Neural progenitor cell (in vitro differentiated cells): ENCODE measurements around the gene RPAP3. TPM values are rescaled to one million over a fixed set of nuclear protein-coding genes. Genes with fewer than 3 reads are reported as not detected.
A peak's percentile ranks its signal among the peaks of the same experiment; 100 is the strongest.

Experiments used
- DNase-seq: peaks from one replicate; pipeline ENCODE4 v3.0.0-alpha.2; 2016; ENCODE audit warnings: low spot score
- H2AFZ ChIP-seq: fragments of 200-600 bp; sonication (generic); replicated peaks from 2 replicates; pipeline ENCODE4 v1.6.1; 2016; ENCODE audit warnings: antibody characterized with exemption
- H3F3A ChIP-seq: fragments of 200-600 bp; sonication (generic); 2 replicates; pipeline ENCODE4 v1.6.1; 2016; ENCODE audit warnings: antibody characterized with exemption, low read depth
- H3K27ac ChIP-seq: fragments of 200-600 bp; sonication (generic); 2 replicates; pipeline ENCODE4 v1.5.1; 2016; ENCODE audit warnings: mild to moderate bottlenecking
- H3K27me3 ChIP-seq: fragments of 200-600 bp; sonication (generic); 2 replicates; pipeline ENCODE4 v1.6.1; 2016; ENCODE audit warnings: mild to moderate bottlenecking, moderate library complexity
- H3K36me3 ChIP-seq: fragments of 200-600 bp; sonication (generic); 2 replicates; pipeline ENCODE4 v1.5.1; 2016
- H3K4me1 ChIP-seq: fragments of 200-600 bp; sonication (generic); 2 replicates; pipeline ENCODE4 v1.6.1; 2016; ENCODE audit warnings: mixed run types
- H3K4me2 ChIP-seq: fragments of 200-600 bp; sonication (generic); 2 replicates; pipeline ENCODE4 v1.6.1; 2016
- H3K4me3 ChIP-seq: fragments of 200-600 bp; sonication (generic); 2 replicates; pipeline ENCODE4 v1.5.1; 2016
- H3K79me2 ChIP-seq: fragments of 200-600 bp; sonication (generic); 2 replicates; pipeline ENCODE4 v1.6.1; 2016; ENCODE audit warnings: low read depth
- H3K9ac ChIP-seq: fragments of 200-600 bp; sonication (generic); 2 replicates; pipeline ENCODE4 v1.6.1; 2016
- H3K9me3 ChIP-seq: fragments of 200-600 bp; sonication (generic); 2 replicates; pipeline ENCODE4 v1.5.1; 2016; ENCODE audit warnings: low read depth
- H4K20me1 ChIP-seq: fragments of 200-600 bp; sonication (generic); 2 replicates; pipeline ENCODE4 v1.6.1; 2016; ENCODE audit warnings: low read depth
- H3K27ac Mint-ChIP-seq: 3 replicates; pipeline ENCODE4 v1.8.0; 2021; ENCODE audit warnings: mixed read lengths
- H3K27me3 Mint-ChIP-seq: 2 replicates; pipeline ENCODE4 v1.8.0; 2022; ENCODE audit warnings: low read depth, mild to moderate bottlenecking, inconsistent platforms, moderate library complexity, mixed read lengths; ENCODE audit not compliant: insufficient read depth
- H3K36me3 Mint-ChIP-seq: 3 replicates; pipeline ENCODE4 v1.8.0; 2021; ENCODE audit warnings: mixed read lengths
- H3K4me1 Mint-ChIP-seq: 3 replicates; pipeline ENCODE4 v1.8.0; 2021; ENCODE audit warnings: mixed read lengths
- H3K4me3 Mint-ChIP-seq: 3 replicates; pipeline ENCODE4 v1.8.0; 2021; ENCODE audit warnings: mild to moderate bottlenecking, moderate library complexity, mixed read lengths
- H3K9me3 Mint-ChIP-seq: 3 replicates; pipeline ENCODE4 v1.8.0; 2020; ENCODE audit warnings: mixed read lengths
- EZH2 ChIP-seq: fragments of 200-600 bp; sonication (generic); IDR thresholded peaks from 2 replicates; pipeline ENCODE4 v1.6.1; 2017; ENCODE audit warnings: antibody characterized with exemption, mild to moderate bottlenecking, moderate library complexity
- EZH2phosphoT487 ChIP-seq: fragments of 200-600 bp; sonication (generic); IDR thresholded peaks from 2 replicates; pipeline ENCODE4 v1.6.1; 2017; ENCODE audit warnings: antibody characterized with exemption
- total RNA-seq: library from RNA; depleted of rRNA; stranded (reverse); fragments of >200 nt; gene quantifications from 2 replicates; pipeline ENCODE4 v1.2.3, GENCODE V29; 2015; ENCODE audit warnings: low replicate concordance
- TF ChIP-seq, protein P1 (sequence below): fragments of 200-600 bp; sonication (generic); IDR thresholded peaks from 2 replicates; pipeline ENCODE4 v1.5.1; 2017; ENCODE audit warnings: antibody characterized with exemption, mild to moderate bottlenecking

The RPAP3 gene
- total RNA-seq, 1 donor from 2014 or later = 61.9 TPM

DNA sequence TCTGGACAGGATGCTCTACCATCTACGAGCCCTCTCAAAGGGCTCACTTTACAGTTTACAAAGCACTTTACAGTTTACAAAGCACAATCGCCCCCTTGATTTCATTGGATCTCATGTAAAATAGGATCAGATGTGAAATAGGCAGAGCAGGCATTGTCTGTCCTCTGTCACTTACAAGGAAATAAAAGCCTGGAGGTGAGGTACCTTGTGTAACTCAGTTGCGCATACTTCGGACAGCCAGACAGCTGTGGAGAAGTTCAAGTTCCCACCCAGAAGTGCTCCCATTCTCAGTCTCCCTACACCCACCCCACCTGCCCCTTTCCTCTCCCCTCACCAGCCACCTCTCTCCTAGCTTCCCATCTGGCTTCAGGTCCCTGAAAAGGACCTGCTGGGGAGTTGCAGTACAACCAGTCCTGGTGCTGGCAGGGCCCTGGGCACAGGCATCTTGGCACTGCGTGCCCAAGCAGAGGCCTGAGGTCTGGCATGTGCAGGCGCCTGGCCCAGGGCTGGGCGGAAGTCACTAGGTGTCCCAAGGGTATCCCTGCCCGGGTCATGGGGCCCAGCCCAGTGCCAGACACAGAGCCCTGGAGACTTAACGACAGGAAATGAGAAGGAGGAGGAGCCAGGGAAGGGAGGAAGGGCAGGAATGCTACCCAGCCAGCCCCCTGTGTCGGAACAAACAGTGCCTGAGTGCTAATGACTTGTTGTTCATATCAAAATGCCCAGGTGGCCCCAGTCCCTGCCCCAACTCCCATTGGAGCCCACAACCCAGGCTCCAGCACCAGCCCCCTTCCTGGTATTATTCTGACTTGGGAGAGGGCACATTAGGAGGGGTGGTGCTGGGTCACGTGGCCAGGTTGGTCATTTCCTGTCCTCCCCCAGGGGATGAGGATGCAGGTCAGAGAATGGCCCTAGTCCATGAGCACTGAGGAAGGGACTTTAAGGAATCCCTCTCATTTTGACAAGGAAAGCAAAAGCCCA, 47.5 kb upstream of the RPAP3 start:
- Histone ChIP-seq H4K20me1 (no peaks in the 10 kb centered on the region), H2AFZ (peak overlapping the region; percentile 34), H3K27ac (no peak overlapping the region), H3K9ac (no peak overlapping the region), H3K4me2 (no peak overlapping the region), H3K9me3 (no peaks in the 10 kb centered on the region), H3K4me3 (no peak overlapping the region), H3K4me1 (peaks cover 22% of the 10 kb centered on the region), H3F3A (peaks cover 13% of the 10 kb centered on the region), H3K79me2 (no peaks in the 10 kb centered on the region), H3K36me3 (no peaks in the 10 kb centered on the region), H3K27me3 (no peaks in the 10 kb centered on the region)
- Mint-ChIP-seq H3K9me3 (no peaks in the 10 kb centered on the region), H3K4me3 (no peak overlapping the region), H3K36me3 (no peaks in the 10 kb centered on the region), H3K27me3 (peaks cover 14% of the 10 kb centered on the region), H3K27ac (peak overlapping the region; percentile 46), H3K4me1 (peaks cover 37% of the 10 kb centered on the region)
- TF ChIP-seq EZH2 (no peak), EZH2phosphoT487 (no peak)
- TF ChIP-seq, protein P1, sequence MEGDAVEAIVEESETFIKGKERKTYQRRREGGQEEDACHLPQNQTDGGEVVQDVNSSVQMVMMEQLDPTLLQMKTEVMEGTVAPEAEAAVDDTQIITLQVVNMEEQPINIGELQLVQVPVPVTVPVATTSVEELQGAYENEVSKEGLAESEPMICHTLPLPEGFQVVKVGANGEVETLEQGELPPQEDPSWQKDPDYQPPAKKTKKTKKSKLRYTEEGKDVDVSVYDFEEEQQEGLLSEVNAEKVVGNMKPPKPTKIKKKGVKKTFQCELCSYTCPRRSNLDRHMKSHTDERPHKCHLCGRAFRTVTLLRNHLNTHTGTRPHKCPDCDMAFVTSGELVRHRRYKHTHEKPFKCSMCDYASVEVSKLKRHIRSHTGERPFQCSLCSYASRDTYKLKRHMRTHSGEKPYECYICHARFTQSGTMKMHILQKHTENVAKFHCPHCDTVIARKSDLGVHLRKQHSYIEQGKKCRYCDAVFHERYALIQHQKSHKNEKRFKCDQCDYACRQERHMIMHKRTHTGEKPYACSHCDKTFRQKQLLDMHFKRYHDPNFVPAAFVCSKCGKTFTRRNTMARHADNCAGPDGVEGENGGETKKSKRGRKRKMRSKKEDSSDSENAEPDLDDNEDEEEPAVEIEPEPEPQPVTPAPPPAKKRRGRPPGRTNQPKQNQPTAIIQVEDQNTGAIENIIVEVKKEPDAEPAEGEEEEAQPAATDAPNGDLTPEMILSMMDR = no peak
- DNase-seq = no peak

DNA sequence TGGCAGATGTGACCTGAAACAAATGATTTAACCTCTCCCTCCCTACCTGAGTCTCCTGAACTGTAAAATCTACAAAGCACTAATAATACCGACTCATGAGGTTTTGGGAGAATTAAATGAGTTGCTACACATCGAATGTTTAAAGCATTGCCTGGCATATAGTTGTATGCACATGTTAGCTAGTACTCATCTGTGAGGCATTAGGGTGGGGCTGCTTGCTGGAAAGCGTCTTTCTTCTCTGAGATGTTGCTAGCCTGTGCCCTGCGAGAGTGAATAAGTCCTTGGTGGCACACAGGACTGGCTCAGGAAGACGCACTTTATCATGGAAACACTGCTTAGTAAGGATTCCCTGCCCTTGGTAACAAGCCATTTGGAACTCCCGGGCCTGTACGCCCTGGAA, 46.7 kb upstream of the RPAP3 start:
- Mint-ChIP-seq H3K27me3 (peaks cover 13% of the 10 kb centered on the region), H3K4me3 (no peak overlapping the region), H3K36me3 (no peaks in the 10 kb centered on the region), H3K27ac (no peak overlapping the region), H3K9me3 (no peaks in the 10 kb centered on the region), H3K4me1 (peaks cover 29% of the 10 kb centered on the region)
- H3K36me3 ChIP-seq = no peaks in the 10 kb centered on the region
- no peak overlapping the region for H3K4me3 ChIP-seq
- H2AFZ ChIP-seq = no peak overlapping the region
- H3F3A ChIP-seq = peaks cover 8% of the 10 kb centered on the region
- TF ChIP-seq EZH2 (no peak), EZH2phosphoT487 (no peak)
- TF ChIP-seq, protein P1 = no peak
- H3K4me1 ChIP-seq = peaks cover 15% of the 10 kb centered on the region
- H3K4me2 ChIP-seq = no peak overlapping the region
- no peaks in the 10 kb centered on the region for H3K27me3 ChIP-seq
- no peak for DNase-seq
- no peaks in the 10 kb centered on the region for H4K20me1 ChIP-seq
- H3K9ac ChIP-seq = no peak overlapping the region
- no peaks in the 10 kb centered on the region for H3K9me3 ChIP-seq
- H3K27ac ChIP-seq = no peak overlapping the region
- H3K79me2 ChIP-seq = no peaks in the 10 kb centered on the region

DNA sequence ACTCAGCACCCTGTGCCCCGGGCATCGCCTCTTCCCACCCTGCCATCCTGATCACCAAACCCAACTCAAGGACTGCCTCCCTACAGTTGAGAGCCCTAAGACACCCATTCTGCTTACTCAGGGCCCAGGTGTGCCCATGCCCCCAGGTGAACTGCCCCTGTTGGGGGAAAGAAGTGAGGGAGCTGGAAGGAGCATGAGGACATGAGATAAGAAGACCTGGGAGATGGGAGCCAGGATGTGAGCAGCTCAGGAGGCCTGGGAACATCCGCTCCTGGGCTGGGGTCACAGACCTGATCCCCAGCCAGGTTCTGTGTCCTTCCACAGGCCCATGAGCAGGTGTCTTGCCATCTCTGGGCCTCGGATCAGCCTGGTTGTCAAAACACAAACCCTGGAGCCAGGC, 46.3 kb upstream of the RPAP3 start:
- H3K36me3 ChIP-seq = no peaks in the 10 kb centered on the region
- H3K9me3 ChIP-seq = no peaks in the 10 kb centered on the region
- no peak overlapping the region for H3K9ac ChIP-seq
- Mint-ChIP-seq H3K4me1 (peaks cover 25% of the 10 kb centered on the region), H3K4me3 (peak overlapping the region; percentile 2), H3K36me3 (no peaks in the 10 kb centered on the region), H3K27ac (no peak overlapping the region), H3K9me3 (no peaks in the 10 kb centered on the region), H3K27me3 (peaks cover 9% of the 10 kb centered on the region)
- H3K4me2 ChIP-seq = no peak overlapping the region
- H3K4me3 ChIP-seq = no peak overlapping the region
- no peaks in the 10 kb centered on the region for H4K20me1 ChIP-seq
- no peaks in the 10 kb centered on the region for H3K27me3 ChIP-seq
- H3F3A ChIP-seq = peaks cover 3% of the 10 kb centered on the region
- TF ChIP-seq EZH2phosphoT487 (no peak), EZH2 (no peak)
- TF ChIP-seq, protein P1 = no peak
- no peak for DNase-seq
- peaks cover 10% of the 10 kb centered on the region for H3K4me1 ChIP-seq
- no peak overlapping the region for H2AFZ ChIP-seq
- no peaks in the 10 kb centered on the region for H3K79me2 ChIP-seq
- H3K27ac ChIP-seq = no peak overlapping the region
